Measurements from ENCODE around the gene RACK1. TPM values are rescaled to one million over a fixed set of nuclear protein-coding genes. Genes with fewer than 3 reads are reported as not detected.

The RACK1 gene
- total RNA-seq, 1 donor from 2014 or later, result 4,909 TPM

- peaks cover 12% of the 10 kb centered on the region for H3K36me3 ChIP-seq (ENCODE audit: control insufficient read depth, insufficient read depth, low read length)
- TF ChIP-seq CTCF (IDR thresholded peaks at IDR 0.05; ENCODE audit: insufficient read depth, low read length, poor library complexity, severe bottlenecking), result no peak
- no peak for DNase-seq (ENCODE audit: low read depth)
These were observed 8.4 kb downstream of the RACK1 start for GRCh38 chr5:181235323-181235688.

GRCh38 chr5:181234455-181235306 is 9.0 kb downstream of the RACK1 start:
- H3K36me3 ChIP-seq (ENCODE audit: control insufficient read depth, insufficient read depth, low read length), result peaks cover 12% of the 10 kb centered on the region

More at GRCh38 chr5:181235323-181235688, 8.4 kb downstream of the RACK1 start:
- Histone ChIP-seq H3K4me3 (ENCODE audit: low read depth, low read length) (no peak overlapping the region), H3K27me3 (ENCODE audit: control insufficient read depth, insufficient read depth, low read length) (no peaks in the 10 kb centered on the region)

GRCh38 chr5:181233801-181234454 is 9.8 kb downstream of the RACK1 start:
- TF ChIP-seq CTCF (IDR thresholded peaks at IDR 0.05; ENCODE audit: insufficient read depth, low read length, poor library complexity, severe bottlenecking), result no peak
- DNase-seq (ENCODE audit: low read depth), result no peak
- no peaks in the 10 kb centered on the region for H3K27me3 ChIP-seq (ENCODE audit: control insufficient read depth, insufficient read depth, low read length)
- H3K36me3 ChIP-seq (ENCODE audit: control insufficient read depth, insufficient read depth, low read length), result peaks cover 10% of the 10 kb centered on the region
- H3K4me3 ChIP-seq (ENCODE audit: low read depth, low read length), result no peak overlapping the region

More at GRCh38 chr5:181234455-181235306, 9.0 kb downstream of the RACK1 start:
- DNase-seq (ENCODE audit: low read depth), result no peak
- H3K4me3 ChIP-seq (ENCODE audit: low read depth, low read length), result no peak overlapping the region
- TF ChIP-seq CTCF (IDR thresholded peaks at IDR 0.05; ENCODE audit: insufficient read depth, low read length, poor library complexity, severe bottlenecking), result no peak
- no peaks in the 10 kb centered on the region for H3K27me3 ChIP-seq (ENCODE audit: control insufficient read depth, insufficient read depth, low read length)

- Histone ChIP-seq H3K27me3 (ENCODE audit: control insufficient read depth, insufficient read depth, low read length) (no peaks in the 10 kb centered on the region), H3K4me3 (ENCODE audit: low read depth, low read length) (no peak overlapping the region), H3K36me3 (ENCODE audit: control insufficient read depth, insufficient read depth, low read length) (peaks cover 10% of the 10 kb centered on the region)
- no peak for TF ChIP-seq CTCF (IDR thresholded peaks at IDR 0.05; ENCODE audit: insufficient read depth, low read length, poor library complexity, severe bottlenecking)
- DNase-seq (ENCODE audit: low read depth), result no peak
These were observed 10.5 kb downstream of the RACK1 start for GRCh38 chr5:181233088-181233800.

- no peaks in the 10 kb centered on the region for H3K27me3 ChIP-seq (ENCODE audit: control insufficient read depth, insufficient read depth, low read length)
- TF ChIP-seq CTCF (IDR thresholded peaks at IDR 0.05; ENCODE audit: insufficient read depth, low read length, poor library complexity, severe bottlenecking), result no peak
- DNase-seq (ENCODE audit: low read depth), result no peak
- H3K4me3 ChIP-seq (ENCODE audit: low read depth, low read length), result no peak overlapping the region
- H3K36me3 ChIP-seq (ENCODE audit: control insufficient read depth, insufficient read depth, low read length), result peaks cover 7% of the 10 kb centered on the region
These were observed 11.1 kb downstream of the RACK1 start for GRCh38 chr5:181232593-181232992.

All from kidney epithelial cell (primary cell).